IPS DF 4.7 (cell line): ENCODE results near the gene PIP4P1.

ENCODE experiments used
- DNase-seq: peaks from one replicate; pipeline ENCODE4 v3.0.0-alpha.2; 2013; ENCODE audit warnings: low spot score; ENCODE audit errors: extremely low read depth

PIP4P1 gene

DNA sequence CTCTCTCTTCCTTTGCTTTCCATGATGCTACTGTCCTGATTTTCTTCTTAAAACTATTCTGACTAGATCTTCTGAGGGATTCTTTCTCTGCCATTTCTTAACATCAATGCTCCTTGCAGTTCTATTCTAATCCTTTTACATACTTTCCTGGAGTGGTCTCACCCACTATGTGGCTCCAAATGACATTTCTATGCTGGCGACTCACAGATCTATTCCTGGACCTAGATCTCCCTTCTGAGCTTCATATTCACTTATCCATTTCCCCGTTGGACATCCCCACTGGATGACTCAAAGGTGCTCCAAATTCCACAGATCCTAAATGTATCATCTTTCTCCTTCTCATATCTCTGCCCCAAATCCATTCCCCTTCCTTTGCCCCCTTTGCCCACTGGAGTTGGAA lies 52.0 kb downstream of the PIP4P1 start:
- no peak for DNase-seq
